HG03159 (cell line): ENCODE measurements around the gene ZNF878.

ENCODE experiments used
- ATAC-seq: cut with Tn5 transposase; IDR thresholded peaks from one replicate; pipeline ENCODE4 v1.9.1; 2021; ENCODE audit warnings: mild to moderate bottlenecking, moderate library complexity; ENCODE audit not compliant: unreplicated experiment

The ZNF878 gene

GRCh38 chr19:12035220-12036172 lies 17.3 kb downstream of the ZNF878 start, which contains the start of gene ZNF433:
Gene ZNF433 (minus strand): TSS chr19:12035679. CDS start chr19:12035539, 140 bp downstream.
- peak; percentile 88 for ATAC-seq

GRCh38 chr19:12034620-12035019 lies 18.1 kb downstream of the ZNF878 start:
- no peak for ATAC-seq

- no peak for ATAC-seq
Observed at GRCh38 chr19:12034198-12034597, 18.6 kb downstream of the ZNF878 start.

GRCh38 chr19:12015753-12016116 lies 37.0 kb downstream of the ZNF878 start:
- ATAC-seq: no peak

- no peak for ATAC-seq
Observed at GRCh38 chr19:12015015-12015752, 37.6 kb downstream of the ZNF878 start.

- ATAC-seq: no peak
Observed at GRCh38 chr19:12000152-12000981, 52.4 kb downstream of the ZNF878 start.

- ATAC-seq: no peak
Observed at GRCh38 chr19:11995174-11995573, 57.6 kb downstream of the ZNF878 start.
